ENCODE data around the gene ZC3HAV1.

Gene ZC3HAV1

DNA sequence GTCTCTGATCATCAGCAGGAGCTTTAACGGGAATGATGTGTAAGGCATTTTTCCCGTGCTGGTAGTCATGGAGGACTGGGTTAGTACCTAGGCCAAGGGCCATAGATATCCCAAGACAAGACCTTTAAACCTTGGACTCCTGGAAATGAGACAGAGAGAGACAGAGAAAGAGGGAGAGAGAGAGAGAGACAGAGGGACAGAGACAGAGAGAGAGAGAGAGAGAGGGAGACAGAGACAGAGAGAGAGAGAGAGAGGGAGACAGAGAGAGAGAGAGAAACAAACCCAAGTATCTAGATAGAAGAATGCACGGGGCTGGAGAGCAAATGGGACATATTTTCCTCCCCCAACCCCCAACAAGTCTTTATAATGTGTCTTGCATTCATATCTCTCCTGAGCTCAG is 22.3 kb downstream of the ZC3HAV1 start:
- Mint-ChIP-seq H3K27ac (no peak overlapping the region), H3K9me3 (peaks cover 17% of the 10 kb centered on the region), H3K4me1 (peaks cover 15% of the 10 kb centered on the region), H3K27me3 (ENCODE audit: low read depth, poor library complexity) (no peaks in the 10 kb centered on the region), H3K4me3 (no peak overlapping the region), H3K36me3 (ENCODE audit: low read depth) (peaks cover 62% of the 10 kb centered on the region)
- no peak for DNase-seq
- TF ChIP-seq, protein P1, sequence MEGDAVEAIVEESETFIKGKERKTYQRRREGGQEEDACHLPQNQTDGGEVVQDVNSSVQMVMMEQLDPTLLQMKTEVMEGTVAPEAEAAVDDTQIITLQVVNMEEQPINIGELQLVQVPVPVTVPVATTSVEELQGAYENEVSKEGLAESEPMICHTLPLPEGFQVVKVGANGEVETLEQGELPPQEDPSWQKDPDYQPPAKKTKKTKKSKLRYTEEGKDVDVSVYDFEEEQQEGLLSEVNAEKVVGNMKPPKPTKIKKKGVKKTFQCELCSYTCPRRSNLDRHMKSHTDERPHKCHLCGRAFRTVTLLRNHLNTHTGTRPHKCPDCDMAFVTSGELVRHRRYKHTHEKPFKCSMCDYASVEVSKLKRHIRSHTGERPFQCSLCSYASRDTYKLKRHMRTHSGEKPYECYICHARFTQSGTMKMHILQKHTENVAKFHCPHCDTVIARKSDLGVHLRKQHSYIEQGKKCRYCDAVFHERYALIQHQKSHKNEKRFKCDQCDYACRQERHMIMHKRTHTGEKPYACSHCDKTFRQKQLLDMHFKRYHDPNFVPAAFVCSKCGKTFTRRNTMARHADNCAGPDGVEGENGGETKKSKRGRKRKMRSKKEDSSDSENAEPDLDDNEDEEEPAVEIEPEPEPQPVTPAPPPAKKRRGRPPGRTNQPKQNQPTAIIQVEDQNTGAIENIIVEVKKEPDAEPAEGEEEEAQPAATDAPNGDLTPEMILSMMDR (IDR thresholded peaks at IDR 0.05): no peak

- Mint-ChIP-seq H3K36me3 (ENCODE audit: low read depth) (peaks cover 62% of the 10 kb centered on the region), H3K4me1 (peaks cover 7% of the 10 kb centered on the region), H3K27me3 (ENCODE audit: low read depth, poor library complexity) (no peaks in the 10 kb centered on the region), H3K27ac (no peak overlapping the region), H3K9me3 (peaks cover 17% of the 10 kb centered on the region), H3K4me3 (no peak overlapping the region)
- no peak for DNase-seq
- TF ChIP-seq, protein P1 (IDR thresholded peaks at IDR 0.05): no peak
Observed at GRCh38 chr7:139086454-139086853, 23.1 kb downstream of the ZC3HAV1 start.

GRCh38 chr7:139084709-139085108 is 24.8 kb downstream of the ZC3HAV1 start:
- no peak for DNase-seq
- Mint-ChIP-seq H3K4me3 (no peak overlapping the region), H3K4me1 (peaks cover 4% of the 10 kb centered on the region), H3K27ac (no peak overlapping the region), H3K9me3 (peaks cover 12% of the 10 kb centered on the region), H3K36me3 (ENCODE audit: low read depth) (peaks cover 59% of the 10 kb centered on the region), H3K27me3 (ENCODE audit: low read depth, poor library complexity) (no peaks in the 10 kb centered on the region)
- TF ChIP-seq, protein P1 (IDR thresholded peaks at IDR 0.05): no peak

DNA sequence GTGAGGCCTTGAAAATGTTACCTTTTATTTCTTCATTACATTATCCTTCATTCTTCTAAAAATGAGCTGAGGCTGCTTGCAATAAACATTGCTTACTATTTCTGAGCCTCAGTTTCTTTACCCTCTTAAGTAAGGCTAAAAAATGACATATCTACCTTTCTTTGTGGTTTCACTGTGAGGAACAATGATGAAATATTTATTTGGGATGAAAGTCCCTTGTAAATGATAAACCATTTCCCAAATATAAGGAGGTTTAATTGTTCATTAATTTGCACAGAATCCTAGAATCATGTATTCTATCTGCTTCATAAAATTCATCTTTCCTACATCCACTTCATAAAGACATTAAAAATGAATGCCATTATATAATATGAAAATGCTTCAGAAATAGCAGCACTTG is 27.9 kb downstream of the ZC3HAV1 start:
- TF ChIP-seq, protein P1 (IDR thresholded peaks at IDR 0.05): no peak
- no peak for DNase-seq
- Mint-ChIP-seq H3K27me3 (ENCODE audit: low read depth, poor library complexity) (no peaks in the 10 kb centered on the region), H3K4me3 (no peak overlapping the region), H3K27ac (no peak overlapping the region), H3K4me1 (peaks cover 4% of the 10 kb centered on the region), H3K9me3 (no peaks in the 10 kb centered on the region), H3K36me3 (ENCODE audit: low read depth) (peaks cover 42% of the 10 kb centered on the region)

DNA sequence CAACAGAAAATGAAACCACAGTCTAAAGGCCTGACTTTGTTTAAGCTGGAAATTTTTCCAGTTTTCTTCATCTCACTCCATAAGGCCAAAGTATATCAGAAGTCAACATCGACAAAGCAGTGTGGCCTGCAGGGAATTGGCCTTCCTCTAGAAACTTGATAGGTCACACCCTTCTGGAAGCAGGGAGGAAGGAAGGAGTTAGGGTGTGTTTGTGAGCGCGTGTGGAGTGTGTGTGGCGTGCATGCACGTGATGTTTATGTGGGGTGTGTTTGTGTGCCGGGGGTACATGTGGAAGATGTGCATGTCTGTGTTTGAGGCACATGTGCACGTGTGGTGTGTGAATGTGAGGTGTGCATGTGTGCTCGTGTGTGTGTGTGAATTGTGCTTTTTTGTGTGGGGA is 28.6 kb downstream of the ZC3HAV1 start:
- H3K27me3 Mint-ChIP-seq (ENCODE audit: low read depth, poor library complexity): no peaks in the 10 kb centered on the region
- H3K4me1 Mint-ChIP-seq: peaks cover 4% of the 10 kb centered on the region
- H3K9me3 Mint-ChIP-seq: no peaks in the 10 kb centered on the region
- H3K4me3 Mint-ChIP-seq: no peak overlapping the region
- DNase-seq: no peak
- H3K27ac Mint-ChIP-seq: peak overlapping the region; percentile 0
- TF ChIP-seq, protein P1 (IDR thresholded peaks at IDR 0.05): no peak
- H3K36me3 Mint-ChIP-seq (ENCODE audit: low read depth): peaks cover 36% of the 10 kb centered on the region

GRCh38 chr7:139079861-139080260 is 29.7 kb downstream of the ZC3HAV1 start:
- no peaks in the 10 kb centered on the region for H3K27me3 Mint-ChIP-seq (ENCODE audit: low read depth, poor library complexity)
- H3K27ac Mint-ChIP-seq: peak overlapping the region; percentile 79
- H3K9me3 Mint-ChIP-seq: no peaks in the 10 kb centered on the region
- no peak for DNase-seq
- TF ChIP-seq, protein P1 (IDR thresholded peaks at IDR 0.05): no peak
- no peak overlapping the region for H3K4me3 Mint-ChIP-seq
- peaks cover 35% of the 10 kb centered on the region for H3K36me3 Mint-ChIP-seq (ENCODE audit: low read depth)
- H3K4me1 Mint-ChIP-seq: peaks cover 4% of the 10 kb centered on the region

Measured in nephron progenitor cell (in vitro differentiated cells).